ENCODE data around the gene RSU1.

RSU1 gene

GRCh38 chr10:16809074-16809718 is 8.0 kb downstream of the RSU1 start:
- no peak overlapping the region for H3K27ac ChIP-seq
- ChIA-PET POLR2A (ENCODE audit: low non-redundant PET) (no interaction called here), CTCF (no interaction called here)
- DNase-seq (ENCODE audit: low spot score), result no peak
- TF ChIP-seq CTCF (conservative IDR thresholded peaks at IDR 0.05; ENCODE audit: low read depth), result 0 out of 2 replicates have a peak, but pooled peaks have one; percentile 13

- H3K27ac ChIP-seq, result no peak overlapping the region
- ChIA-PET CTCF (interaction anchor here (0.7 kb wide), 1 partner anchor 1168 kb away, joined by 3 read pairs; no protein-coding TSS in a partner anchor), POLR2A (ENCODE audit: low non-redundant PET) (no interaction called here)
- DNase-seq (ENCODE audit: low spot score), result no peak
- TF ChIP-seq CTCF (conservative IDR thresholded peaks at IDR 0.05; ENCODE audit: low read depth), result no peak
Observed at GRCh38 chr10:16804123-16804522, 13.1 kb downstream of the RSU1 start.

- ChIA-PET CTCF (no interaction called here), POLR2A (ENCODE audit: low non-redundant PET) (no interaction called here)
- no peak overlapping the region for H3K27ac ChIP-seq
- no peak for TF ChIP-seq CTCF (conservative IDR thresholded peaks at IDR 0.05; ENCODE audit: low read depth)
- no peak for DNase-seq (ENCODE audit: low spot score)
Observed at GRCh38 chr10:16803464-16803863, 13.8 kb downstream of the RSU1 start.

- TF ChIP-seq CTCF (conservative IDR thresholded peaks at IDR 0.05; ENCODE audit: low read depth), result no peak
Observed at GRCh38 chr10:16799621-16800020, 17.6 kb downstream of the RSU1 start.

GRCh38 chr10:16798571-16798970 is 18.7 kb downstream of the RSU1 start:
- CTCF ChIA-PET, result no interaction called here
- no peak overlapping the region for H3K27ac ChIP-seq
- POLR2A ChIA-PET (ENCODE audit: low non-redundant PET), result no interaction called here
- no peak for DNase-seq (ENCODE audit: low spot score)
- no peak for TF ChIP-seq CTCF (conservative IDR thresholded peaks at IDR 0.05; ENCODE audit: low read depth)

More at GRCh38 chr10:16799621-16800020, 17.6 kb downstream of the RSU1 start:
- no peak for DNase-seq (ENCODE audit: low spot score)
- CTCF ChIA-PET, result no interaction called here
- POLR2A ChIA-PET (ENCODE audit: low non-redundant PET), result no interaction called here
- H3K27ac ChIP-seq, result no peak overlapping the region

- DNase-seq (ENCODE audit: low spot score), result no peak
- TF ChIP-seq CTCF (conservative IDR thresholded peaks at IDR 0.05; ENCODE audit: low read depth), result no peak
- no peak overlapping the region for H3K27ac ChIP-seq
- ChIA-PET CTCF (interaction anchor here (1.1 kb wide), 1 partner anchor 18 kb away, joined by 3 read pairs; no protein-coding TSS in a partner anchor), POLR2A (ENCODE audit: low non-redundant PET) (no interaction called here)
Observed at GRCh38 chr10:16795410-16796073, 21.7 kb downstream of the RSU1 start.

Data from RWPE1 (cell line).